NCI-H345 treated with DMSO at 0.1 percent for 48 hours (cell line): Measurements from ENCODE around the gene RHOT1.
"Not testable (repeated sequence)": the region's sequence is repeated elsewhere in the genome, so short reads cannot be mapped to it uniquely, and the experiment has no call there.

Experiments
- DNase-seq: peaks from one replicate; lab custom pipeline; 2025; ENCODE audit not compliant: unreplicated experiment; lab: John Stamatoyannopoulos, UW

The RHOT1 gene

GRCh38 chr17:32123782-32124181 lies 18.5 kb upstream of the RHOT1 start:
- DNase-seq = no peak

GRCh38 chr17:32124985-32125847 lies 17.1 kb upstream of the RHOT1 start:
- DNase-seq = no peak

GRCh38 chr17:32125848-32126153 lies 16.5 kb upstream of the RHOT1 start:
- no peak for DNase-seq

GRCh38 chr17:32126325-32126724 lies 16.0 kb upstream of the RHOT1 start:
- DNase-seq = no peak

GRCh38 chr17:32126746-32127145 lies 15.6 kb upstream of the RHOT1 start:
- no peak for DNase-seq

GRCh38 chr17:32127158-32127897 lies 15.0 kb upstream of the RHOT1 start:
- peak; percentile 63 for DNase-seq

GRCh38 chr17:32128470-32128869 lies 13.8 kb upstream of the RHOT1 start:
- not testable (repeated sequence) for DNase-seq

- DNase-seq = not testable (repeated sequence)
These were observed 6.7 kb upstream of the RHOT1 start for GRCh38 chr17:32135497-32136117.

- no peak for DNase-seq
These were observed 5.4 kb upstream of the RHOT1 start for GRCh38 chr17:32136856-32137255.

- DNase-seq = not testable (repeated sequence)
These were observed 2.8 kb upstream of the RHOT1 start for GRCh38 chr17:32139504-32139903.

GRCh38 chr17:32141258-32141657 lies 1.0 kb upstream of the RHOT1 start:
- peak; percentile 44 for DNase-seq

GRCh38 chr17:32141679-32142037 lies 644 bp upstream of the RHOT1 start:
- peak; percentile 48 for DNase-seq

- no peak for DNase-seq
These were observed 690 bp downstream of the RHOT1 start for GRCh38 chr17:32142857-32143526.

GRCh38 chr17:32143527-32143870 lies 1.2 kb downstream of the RHOT1 start:
- DNase-seq = no peak

- DNase-seq = not testable (repeated sequence)
These were observed 2.1 kb downstream of the RHOT1 start for GRCh38 chr17:32144442-32144841.

- no peak for DNase-seq
These were observed 6.0 kb downstream of the RHOT1 start for GRCh38 chr17:32148351-32148750.

- no peak for DNase-seq
These were observed 8.1 kb downstream of the RHOT1 start for GRCh38 chr17:32150358-32150757.

GRCh38 chr17:32152130-32152529 lies 9.8 kb downstream of the RHOT1 start:
- DNase-seq = no peak

GRCh38 chr17:32155896-32156295 lies 13.6 kb downstream of the RHOT1 start:
- DNase-seq = no peak

- DNase-seq = no peak
These were observed 14.4 kb downstream of the RHOT1 start for GRCh38 chr17:32156656-32157055.

- no peak for DNase-seq
These were observed 14.9 kb downstream of the RHOT1 start for GRCh38 chr17:32157225-32157624.
